HEK293T (cell line): ENCODE data around the gene OCEL1.

Source experiments
- CTCF ChIA-PET: fragments of 350-600 bp; formaldehyde crosslinking; extraction: SDS; loops from one replicate; lab custom pipeline; 2021; ENCODE audit warnings: antibody characterized with exemption, inconsistent platforms; lab: Yijun Ruan, JAX
- POLR2A ChIA-PET: fragments of 350-600 bp; formaldehyde crosslinking; extraction: SDS; loops from one replicate; lab custom pipeline; 2020; ENCODE audit warnings: antibody characterized with exemption, inconsistent platforms; lab: Yijun Ruan, JAX
- DNase-seq: peaks from one replicate; pipeline ENCODE4 v3.0.0; 2012; ENCODE audit warnings: mixed read lengths; ENCODE audit errors: extremely low spot score
- ARNT ChIP-seq: fragments of 450-650 bp; IDR thresholded peaks from 2 replicates; pipeline ENCODE4 v1.6.1; 2017; ENCODE audit warnings: mild to moderate bottlenecking
- BHLHE40 ChIP-seq: fragments of 450-650 bp; IDR thresholded peaks from 2 replicates; pipeline ENCODE4 v1.6.1; 2016; ENCODE audit warnings: mild to moderate bottlenecking, moderate library complexity, borderline replicate concordance
- CTBP1 ChIP-seq: fragments of 450-650 bp; IDR thresholded peaks from 2 replicates; pipeline ENCODE4 v1.6.1; 2016; ENCODE audit warnings: borderline replicate concordance
- ELF4 ChIP-seq: fragments of 450-650 bp; IDR thresholded peaks from 2 replicates; pipeline ENCODE4 v1.6.1; 2017; ENCODE audit warnings: antibody characterized with exemption
- FOXA1 ChIP-seq: fragments of 450-650 bp; IDR thresholded peaks from 2 replicates; pipeline ENCODE4 v1.6.1; 2016; ENCODE audit warnings: mild to moderate bottlenecking
- FOXK2 ChIP-seq: fragments of 450-650 bp; IDR thresholded peaks from 2 replicates; pipeline ENCODE4 v1.6.1; 2016; ENCODE audit warnings: mild to moderate bottlenecking
- FOXM1 ChIP-seq: fragments of 450-650 bp; IDR thresholded peaks from 2 replicates; pipeline ENCODE4 v1.6.1; 2017; ENCODE audit warnings: mild to moderate bottlenecking, borderline replicate concordance
- HDGF ChIP-seq: fragments of 450-650 bp; IDR thresholded peaks from 2 replicates; pipeline ENCODE4 v1.6.1; 2017; ENCODE audit warnings: antibody characterized with exemption, borderline replicate concordance
- L3MBTL2 ChIP-seq: fragments of 450-650 bp; conservative IDR thresholded peaks from 2 replicates; pipeline ENCODE4 v1.6.1; 2016; ENCODE audit warnings: mild to moderate bottlenecking
- LEF1 ChIP-seq: fragments of 450-650 bp; IDR thresholded peaks from 2 replicates; pipeline ENCODE4 v1.6.1; 2017; ENCODE audit warnings: mild to moderate bottlenecking, borderline replicate concordance
- NFRKB ChIP-seq: fragments of 450-650 bp; IDR thresholded peaks from 2 replicates; pipeline ENCODE4 v1.6.1; 2016; ENCODE audit warnings: mild to moderate bottlenecking, moderate library complexity
- SP1 ChIP-seq: fragments of 450-650 bp; IDR thresholded peaks from 2 replicates; pipeline ENCODE4 v1.6.1; 2017
- SUZ12 ChIP-seq: fragments of 450-650 bp; IDR thresholded peaks from 2 replicates; pipeline ENCODE4 v1.6.1; 2016; ENCODE audit warnings: mild to moderate bottlenecking
- TARDBP ChIP-seq: fragments of 450-650 bp; IDR thresholded peaks from 2 replicates; pipeline ENCODE4 v1.6.1; 2016
- ZNF384 ChIP-seq: fragments of 450-650 bp; IDR thresholded peaks from 2 replicates; pipeline ENCODE4 v1.6.1; 2016
- TF ChIP-seq, protein P1 (sequence below): fragments of 450-650 bp; IDR thresholded peaks from 2 replicates; pipeline ENCODE4 v1.6.1; 2016

The OCEL1 gene

DNA sequence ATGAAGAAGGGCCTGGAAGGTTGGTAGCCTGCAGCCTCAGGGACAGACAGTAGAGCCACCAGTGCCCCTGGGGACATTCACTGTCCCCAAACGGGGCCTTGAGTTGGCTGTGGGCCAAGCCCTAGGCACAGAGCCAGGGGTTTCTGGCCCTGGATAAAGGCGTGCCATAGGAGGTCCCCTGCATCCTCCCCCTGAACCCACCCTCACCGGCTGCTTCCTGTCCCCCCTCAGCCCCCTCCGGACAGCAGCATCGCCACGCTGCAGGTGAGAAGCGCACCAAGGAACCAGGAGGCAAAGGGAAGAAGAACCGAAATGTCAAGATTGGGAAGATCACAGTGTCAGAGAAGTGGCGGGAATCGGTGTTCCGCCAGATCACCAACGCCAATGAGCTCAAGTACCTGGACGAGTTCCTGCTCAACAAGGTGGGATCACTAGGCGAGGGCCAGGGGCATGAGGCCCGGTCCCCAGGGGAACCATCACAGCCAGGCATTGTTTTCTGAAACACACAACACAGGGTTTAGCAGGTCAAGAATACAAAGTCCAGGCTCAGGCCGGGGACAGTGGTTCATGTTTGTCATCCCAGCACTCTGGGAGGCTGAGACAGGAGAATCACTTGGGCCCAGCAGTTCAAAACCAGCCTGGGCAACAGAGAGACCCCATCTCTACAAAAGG is 25.5 kb upstream of the OCEL1 start:
- CTCF ChIA-PET = no interaction called here
- no peak for DNase-seq
- POLR2A ChIA-PET = interaction anchor here (1.2 kb wide), 1 partner anchor 15 kb away, joined by 6 read pairs; the partner anchor contains the start of gene USE1
- TF ChIP-seq FOXA1 (no peak), SP1 (no peak), L3MBTL2 (no peak), HDGF (no peak), TARDBP (no peak), SUZ12 (no peak), FOXM1 (no peak), ARNT (no peak), LEF1 (no peak), FOXK2 (no peak), ELF4 (no peak), BHLHE40 (no peak), ZNF384 (no peak), CTBP1 (no peak), NFRKB (no peak)
- TF ChIP-seq, protein P1, sequence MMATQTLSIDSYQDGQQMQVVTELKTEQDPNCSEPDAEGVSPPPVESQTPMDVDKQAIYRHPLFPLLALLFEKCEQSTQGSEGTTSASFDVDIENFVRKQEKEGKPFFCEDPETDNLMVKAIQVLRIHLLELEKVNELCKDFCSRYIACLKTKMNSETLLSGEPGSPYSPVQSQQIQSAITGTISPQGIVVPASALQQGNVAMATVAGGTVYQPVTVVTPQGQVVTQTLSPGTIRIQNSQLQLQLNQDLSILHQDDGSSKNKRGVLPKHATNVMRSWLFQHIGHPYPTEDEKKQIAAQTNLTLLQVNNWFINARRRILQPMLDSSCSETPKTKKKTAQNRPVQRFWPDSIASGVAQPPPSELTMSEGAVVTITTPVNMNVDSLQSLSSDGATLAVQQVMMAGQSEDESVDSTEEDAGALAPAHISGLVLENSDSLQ = no peak

DNA sequence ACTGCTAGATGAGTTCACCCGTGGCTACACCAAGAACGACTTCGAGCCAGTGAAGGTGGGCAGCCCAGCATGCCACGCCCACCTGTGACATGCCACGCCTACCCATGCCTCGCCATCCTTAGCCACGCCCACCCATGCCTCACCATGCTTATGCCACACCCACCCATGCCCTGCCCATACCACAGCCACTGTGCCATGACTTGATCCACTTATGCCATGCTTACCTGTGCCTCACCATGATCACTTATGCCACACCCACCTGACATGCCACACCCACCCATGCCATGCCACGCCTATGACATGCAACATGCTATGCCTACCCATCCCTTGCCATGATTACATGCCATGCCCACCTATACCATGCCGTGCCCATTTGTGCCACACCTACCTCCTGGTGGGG is 23.8 kb upstream of the OCEL1 start:
- TF ChIP-seq L3MBTL2 (no peak), SUZ12 (no peak), BHLHE40 (no peak), ARNT (no peak), FOXA1 (no peak), ELF4 (no peak), TARDBP (no peak), SP1 (no peak), HDGF (no peak), CTBP1 (no peak), LEF1 (no peak), ZNF384 (no peak)
- TF ChIP-seq, protein P1 = no peak
- CTCF ChIA-PET = interaction anchor here (0.5 kb wide), 1 partner anchor 104 kb away, joined by 3 read pairs; no protein-coding TSS in a partner anchor
- POLR2A ChIA-PET = no interaction called here

DNA sequence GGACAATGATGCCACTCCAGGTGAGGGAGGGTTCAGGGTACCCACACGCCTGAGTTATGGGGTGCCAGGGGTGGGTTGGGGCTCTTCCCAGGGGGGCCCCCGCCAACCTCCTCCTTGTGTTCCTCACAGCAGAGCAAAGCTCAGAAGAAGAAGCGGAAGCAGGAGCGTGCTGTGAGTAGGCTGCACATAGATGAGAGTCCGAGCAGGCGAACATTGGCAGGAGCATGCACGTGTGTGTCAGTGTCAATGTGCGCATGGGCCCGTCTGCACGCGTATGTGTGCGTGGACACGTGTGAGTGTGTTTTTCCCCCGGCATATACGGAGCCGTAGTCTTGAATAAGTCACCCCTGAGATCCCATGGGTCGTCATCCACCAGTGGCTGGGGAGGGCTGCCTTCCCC is 23.3 kb upstream of the OCEL1 start:
- CTCF ChIA-PET = no interaction called here
- POLR2A ChIA-PET = no interaction called here
- no peak for DNase-seq
- no peak for TF ChIP-seq TARDBP
- no peak for TF ChIP-seq CTBP1
- TF ChIP-seq, protein P1 = no peak
- TF ChIP-seq ZNF384 = no peak
- no peak for TF ChIP-seq FOXA1
- no peak for TF ChIP-seq FOXM1
- no peak for TF ChIP-seq ARNT
- TF ChIP-seq HDGF = no peak
- TF ChIP-seq LEF1 = no peak
- TF ChIP-seq SP1 = no peak
- no peak for TF ChIP-seq SUZ12
- no peak for TF ChIP-seq BHLHE40
- no peak for TF ChIP-seq ELF4
- no peak for TF ChIP-seq L3MBTL2

More for the DNA sequence above, 23.8 kb upstream of the OCEL1 start:
- no peak for DNase-seq

DNA sequence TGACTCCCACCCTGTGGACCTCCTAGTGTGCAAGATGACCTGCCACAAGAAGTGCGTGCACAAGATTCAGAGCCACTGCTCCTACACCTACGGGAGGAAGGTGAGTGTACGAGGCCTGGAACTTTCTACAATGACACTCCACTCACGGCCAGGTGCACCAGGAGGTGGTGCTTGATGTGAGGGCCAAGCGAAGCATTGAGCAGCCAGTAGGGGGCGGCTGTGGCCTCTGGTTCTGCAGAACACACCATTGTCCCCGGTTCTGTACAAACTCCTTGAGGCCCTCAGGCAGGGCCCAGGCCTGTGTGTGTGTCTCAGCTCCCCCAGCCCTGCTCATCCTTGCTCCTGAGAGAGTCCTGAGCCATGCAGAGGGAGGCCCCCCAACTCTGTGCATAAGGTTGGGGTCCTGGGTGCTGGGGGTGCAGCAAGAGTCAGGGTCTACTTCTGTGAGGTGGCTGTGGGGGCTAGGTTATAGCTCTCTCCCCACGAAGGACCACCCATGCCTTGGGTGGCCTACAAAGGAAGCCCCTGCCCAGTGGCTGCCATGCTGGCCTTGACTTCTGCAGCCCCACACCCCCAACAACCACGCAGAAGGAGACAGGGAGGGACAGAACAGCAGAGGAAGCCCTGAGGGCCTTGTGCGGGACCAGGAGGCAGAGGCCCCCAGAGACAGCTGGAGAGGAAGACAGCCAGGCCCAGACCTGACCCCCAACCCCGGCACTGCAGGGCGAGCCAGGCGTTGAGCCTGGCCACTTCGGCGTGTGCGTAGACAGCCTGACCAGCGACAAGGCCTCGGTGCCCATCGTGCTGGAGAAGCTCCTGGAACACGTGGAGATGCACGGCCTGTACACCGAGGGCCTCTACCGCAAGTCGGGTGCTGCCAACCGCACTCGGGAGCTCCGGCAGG is 20.5 kb upstream of the OCEL1 start:
- TF ChIP-seq TARDBP (no peak), ARNT (no peak), SUZ12 (no peak)
- DNase-seq = peak; percentile 68
- ChIA-PET CTCF (interaction anchor here (0.6 to 2.1 kb wide), 6 partner anchors 12 to 158 kb away, joined by 3 to 4 read pairs (median 3); no protein-coding TSS in a partner anchor), POLR2A (interaction anchor here (0.5 to 1.2 kb wide), 5 partner anchors 9 to 137 kb away, joined by 3 to 5 read pairs (median 3); partner anchors contain the start of gene USE1)

DNA sequence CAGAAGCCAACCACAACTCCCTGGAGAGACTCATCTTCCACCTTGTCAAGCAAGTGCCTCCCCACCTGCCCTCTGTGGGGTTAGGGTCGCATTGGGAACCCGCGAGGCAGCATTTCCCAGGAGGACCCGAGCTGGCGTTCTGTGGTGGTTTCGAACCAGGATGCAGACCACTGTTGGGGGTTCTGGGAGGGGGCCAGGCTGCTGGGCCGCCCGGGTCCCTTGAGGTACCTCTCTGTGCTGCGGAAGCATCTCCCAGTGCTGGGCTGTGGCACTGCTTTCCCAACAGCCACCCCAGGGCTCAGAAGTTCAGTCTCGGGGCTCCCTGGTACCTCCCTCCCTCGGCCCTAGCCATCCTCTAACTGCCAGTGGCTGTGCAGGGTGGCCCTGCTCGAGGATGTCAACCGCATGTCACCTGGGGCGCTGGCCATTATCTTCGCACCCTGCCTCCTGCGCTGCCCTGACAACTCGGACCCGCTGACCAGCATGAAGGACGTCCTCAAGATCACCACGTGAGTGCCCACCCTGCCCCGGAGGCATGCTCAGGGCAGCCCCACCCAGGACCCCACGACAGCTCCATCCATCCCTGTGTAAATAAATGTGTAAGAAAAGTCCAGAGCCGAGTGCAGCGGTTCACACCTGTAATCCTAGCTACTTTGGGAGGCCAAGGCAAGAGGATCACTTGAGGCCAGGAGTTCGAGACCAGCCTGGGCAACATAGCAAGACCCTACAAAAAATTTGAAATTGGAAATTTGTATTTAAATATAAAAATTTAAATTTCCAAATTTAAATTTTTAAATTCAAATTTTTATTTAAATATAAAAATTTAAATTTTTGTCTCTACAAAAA is 19.1 kb upstream of the OCEL1 start:
- DNase-seq = no peak
- TF ChIP-seq LEF1 (no peak), FOXA1 (no peak), TARDBP (no peak), CTBP1 (no peak), L3MBTL2 (no peak), FOXK2 (no peak), ELF4 (no peak), NFRKB (no peak), SP1 (no peak), SUZ12 (no peak), HDGF (no peak), BHLHE40 (no peak), ARNT (no peak), FOXM1 (no peak)
- TF ChIP-seq, protein P1 = no peak
- ChIA-PET POLR2A (interaction anchor here (0.6 to 1.2 kb wide), 2 partner anchors 8 to 86 kb away, joined by 3 to 5 read pairs; partner anchors contain the start of gene USE1), CTCF (interaction anchor here (2.1 kb wide), 1 partner anchor 75 kb away, joined by 4 read pairs; no protein-coding TSS in a partner anchor)
